ENCODE measurements around the gene COMMD9. TPM values are rescaled to one million over a fixed set of nuclear protein-coding genes. Genes with fewer than 3 reads are reported as not detected.

COMMD9 gene
- total and polyA plus RNA-seq, 10 of the 15 experiments (the other 5 are each of a cell fraction or from before 2014, with no cell fraction given) = 31.4 to 119 (median 56.2) TPM

GRCh38 chr11:36326524-36327419 lies 37.5 kb upstream of the COMMD9 start (continued):
- TF ChIP-seq ZNF687 (IDR thresholded peaks at IDR 0.05) = no peak
- TF ChIP-seq USF2 (IDR thresholded peaks at IDR 0.05; ENCODE audit: borderline replicate concordance, low read depth, low read length) = no peak
- TF ChIP-seq SUPT20H (IDR thresholded peaks at IDR 0.05; ENCODE audit: borderline replicate concordance, control insufficient read depth, low read depth, low read length) = no peak
- no peak for TF ChIP-seq EED (IDR thresholded peaks at IDR 0.05; ENCODE audit: low read depth)
- no peak for TF ChIP-seq ZNF622 (IDR thresholded peaks at IDR 0.05)
- no peak for TF ChIP-seq POU2F2 (IDR thresholded peaks at IDR 0.05; ENCODE audit: borderline replicate concordance, low read depth, low read length)
- no peak for TF ChIP-seq CBX3 (IDR thresholded peaks at IDR 0.05; ENCODE audit: borderline replicate concordance, low read depth)
- no peak for TF ChIP-seq RELA (IDR thresholded peaks at IDR 0.05; ENCODE audit: borderline replicate concordance, partially characterized antibody)
- TF ChIP-seq POLR2AphosphoS2 (IDR thresholded peaks at IDR 0.05; ENCODE audit: low read depth, low read length) = no peak
- no peak for TF ChIP-seq WRNIP1 (IDR thresholded peaks at IDR 0.05; ENCODE audit: borderline replicate concordance, low read depth, low read length)
- TF ChIP-seq CHD2 (IDR thresholded peaks at IDR 0.05; ENCODE audit: borderline replicate concordance, low read depth, low read length) = no peak
- no peak for TF ChIP-seq BRCA1 (IDR thresholded peaks at IDR 0.05; ENCODE audit: low read depth, low read length)
- no peak for TF ChIP-seq ESRRA (IDR thresholded peaks at IDR 0.05; ENCODE audit: low read length)
- TF ChIP-seq TAF1 (IDR thresholded peaks at IDR 0.05; ENCODE audit: borderline replicate concordance, low read depth, low read length) = no peak
- TF ChIP-seq ELK1 (IDR thresholded peaks at IDR 0.05; ENCODE audit: low read depth, low read length) = no peak
- no peak for TF ChIP-seq BCL3 (IDR thresholded peaks at IDR 0.05; ENCODE audit: borderline replicate concordance, insufficient read depth, low read depth, low read length, poor library complexity, severe bottlenecking)
- peak; percentile 68 for TF ChIP-seq IKZF1 (conservative IDR thresholded peaks at IDR 0.05)
- no peak for TF ChIP-seq ZSCAN29 (IDR thresholded peaks at IDR 0.05)
- TF ChIP-seq ZBED1 (IDR thresholded peaks at IDR 0.05; ENCODE audit: borderline replicate concordance) = no peak
- no peak for TF ChIP-seq PML (IDR thresholded peaks at IDR 0.05; ENCODE audit: low read length)
- TF ChIP-seq SREBF1 (IDR thresholded peaks at IDR 0.05; ENCODE audit: low read length) = no peak
